Lower leg skin (tissue), 3 donors: ENCODE measurements around the gene PPP1R17.

ENCODE experiments used
- POLR2A ChIP-seq, 2 donors: fragments of 450-650 bp; IDR thresholded peaks; one replicate each; pipeline ENCODE4 v1.6.1; 2016 to 2017; ENCODE audit warnings: antibody characterized with exemption in 2 of 2, mild to moderate bottlenecking in 1 of 2, moderate library complexity in 1 of 2
- TF ChIP-seq, protein P1 (sequence below), 3 donors: fragments of 450-650 bp; IDR thresholded peaks; one replicate each; pipeline ENCODE4 v1.5.1; 2016; ENCODE audit warnings: antibody characterized with exemption in 3 of 3, mild to moderate bottlenecking in 3 of 3, moderate library complexity in 2 of 3

DNA sequence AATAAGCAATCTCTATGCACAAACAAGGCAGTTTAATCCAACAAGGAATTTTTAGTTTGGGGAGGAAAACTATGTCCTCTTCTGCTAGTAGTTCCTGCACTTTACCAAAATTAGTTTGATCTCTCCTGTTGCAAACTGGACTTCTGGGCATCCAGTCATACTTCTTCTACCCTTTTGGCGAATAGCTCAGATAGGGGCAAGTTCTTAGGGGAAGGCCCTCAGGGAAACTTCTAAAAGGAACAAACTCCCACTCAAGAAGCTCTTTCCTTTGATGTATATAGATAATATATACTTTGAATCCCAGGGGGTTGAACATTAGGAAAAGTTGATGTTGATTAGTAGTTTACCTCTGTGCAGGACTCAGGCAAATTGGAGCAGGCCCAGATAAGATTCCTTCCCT, 21.5 kb upstream of the PPP1R17 start:
- no peak for TF ChIP-seq POLR2A (IDR thresholded peaks at IDR 0.05)
- TF ChIP-seq, protein P1, sequence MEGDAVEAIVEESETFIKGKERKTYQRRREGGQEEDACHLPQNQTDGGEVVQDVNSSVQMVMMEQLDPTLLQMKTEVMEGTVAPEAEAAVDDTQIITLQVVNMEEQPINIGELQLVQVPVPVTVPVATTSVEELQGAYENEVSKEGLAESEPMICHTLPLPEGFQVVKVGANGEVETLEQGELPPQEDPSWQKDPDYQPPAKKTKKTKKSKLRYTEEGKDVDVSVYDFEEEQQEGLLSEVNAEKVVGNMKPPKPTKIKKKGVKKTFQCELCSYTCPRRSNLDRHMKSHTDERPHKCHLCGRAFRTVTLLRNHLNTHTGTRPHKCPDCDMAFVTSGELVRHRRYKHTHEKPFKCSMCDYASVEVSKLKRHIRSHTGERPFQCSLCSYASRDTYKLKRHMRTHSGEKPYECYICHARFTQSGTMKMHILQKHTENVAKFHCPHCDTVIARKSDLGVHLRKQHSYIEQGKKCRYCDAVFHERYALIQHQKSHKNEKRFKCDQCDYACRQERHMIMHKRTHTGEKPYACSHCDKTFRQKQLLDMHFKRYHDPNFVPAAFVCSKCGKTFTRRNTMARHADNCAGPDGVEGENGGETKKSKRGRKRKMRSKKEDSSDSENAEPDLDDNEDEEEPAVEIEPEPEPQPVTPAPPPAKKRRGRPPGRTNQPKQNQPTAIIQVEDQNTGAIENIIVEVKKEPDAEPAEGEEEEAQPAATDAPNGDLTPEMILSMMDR (IDR thresholded peaks at IDR 0.05), result no peak
